HG03025 (cell line): Measurements from ENCODE around the gene JMY.

Experiments used
- ATAC-seq: cut with Tn5 transposase; IDR thresholded peaks from one replicate; pipeline ENCODE4 v1.9.1; 2021; ENCODE audit warnings: mild to moderate bottlenecking, moderate library complexity; ENCODE audit not compliant: unreplicated experiment, low FRiP score

Gene JMY

GRCh38 chr5:79235634-79236361 lies at the start of gene JMY:
JMY (plus strand) TSS chr5:79236131; CDS start chr5:79236651, 520 bp downstream.
- ATAC-seq = peak; percentile 58

- ATAC-seq = no peak
Measured at GRCh38 chr5:79186455-79186854, 49.5 kb upstream of the JMY start.

- no peak for ATAC-seq
Measured at GRCh38 chr5:79189439-79190234, 46.3 kb upstream of the JMY start.

- ATAC-seq = no peak
Measured at GRCh38 chr5:79190235-79190529, 45.7 kb upstream of the JMY start.

GRCh38 chr5:79191457-79191856 lies 44.5 kb upstream of the JMY start:
- no peak for ATAC-seq

- no peak for ATAC-seq
Measured at GRCh38 chr5:79193643-79194042, 42.3 kb upstream of the JMY start.

- ATAC-seq = no peak
Measured at GRCh38 chr5:79200573-79201183, 35.3 kb upstream of the JMY start.

GRCh38 chr5:79201206-79201605 lies 34.7 kb upstream of the JMY start:
- no peak for ATAC-seq

- ATAC-seq = no peak
Measured at GRCh38 chr5:79202076-79202475, 33.9 kb upstream of the JMY start.

- no peak for ATAC-seq
Measured at GRCh38 chr5:79205965-79206364, 30.0 kb upstream of the JMY start.

GRCh38 chr5:79206541-79206940 lies 29.4 kb upstream of the JMY start:
- no peak for ATAC-seq

GRCh38 chr5:79209505-79209904 lies 26.4 kb upstream of the JMY start:
- ATAC-seq = no peak

GRCh38 chr5:79224286-79224984 lies 11.5 kb upstream of the JMY start:
- no peak for ATAC-seq

- ATAC-seq = no peak
Measured at GRCh38 chr5:79225026-79225425, 10.9 kb upstream of the JMY start.

- no peak for ATAC-seq
Measured at GRCh38 chr5:79225441-79225840, 10.5 kb upstream of the JMY start.

GRCh38 chr5:79227484-79228025 lies 8.4 kb upstream of the JMY start:
- ATAC-seq = no peak

GRCh38 chr5:79229357-79230174 lies 6.4 kb upstream of the JMY start:
- no peak for ATAC-seq

GRCh38 chr5:79235261-79235633 lies 684 bp upstream of the JMY start:
- ATAC-seq = no peak

- peak; percentile 14 for ATAC-seq
Measured at GRCh38 chr5:79236362-79236969, 535 bp downstream of the JMY start.
